ENCODE measurements around the gene ZFYVE26. TPM values are rescaled to one million over a fixed set of nuclear protein-coding genes. Genes with fewer than 3 reads are reported as not detected.

Gene ZFYVE26
- total and polyA plus RNA-seq, 2 of the 8 experiments (the other 6 are each of a cell fraction or from before 2014, with no cell fraction given) = 13.0 to 23.3 TPM

GRCh38 chr14:67820428-67820971 is 4.1 kb upstream of the ZFYVE26 start:
- H3K9ac ChIP-seq (replicated peaks in 1 of 4; ENCODE audit: extremely low read depth in 1 of 4, low read depth in 3 of 4, low read length in 3 of 4) = peak overlapping the region in 1 of 4 experiments; percentile 89; a peak in 2 of 7 replicates
- no peak overlapping the region for H3K18ac ChIP-seq (ENCODE audit: extremely low read depth, low read length)
- no peak overlapping the region for H2BK15ac ChIP-seq (ENCODE audit: low read length)
- H4K5ac ChIP-seq (ENCODE audit: insufficient read length, low read depth, low read length) = no peak overlapping the region
- FAIRE-seq (no peak), DNase-seq (ENCODE audit: low read depth in 1 of 2, low spot score in 2 of 2) (no peak)
- WGBS, 2 experiments (ENCODE audit: extremely low coverage in 1 of 2, insufficient coverage in 1 of 2, insufficient read length in 1 of 2, insufficient replicate concordance in 2 of 2, low coverage in 1 of 2, low lambda C conversion rate in 2 of 2, missing lambda C conversion rate in 1 of 2) = 79 to 100% methylated on average over 1 to 13 of the region's 13 CpGs
- no peaks in the 10 kb centered on the region for H3K27me3 ChIP-seq (replicated peaks in 1 of 4; ENCODE audit: control insufficient read depth in 3 of 4, extremely low read depth in 1 of 4, insufficient read depth in 3 of 4, low read length in 3 of 4)
- peak overlapping the region; percentile 25 for H3K4ac ChIP-seq (replicated peaks; ENCODE audit: insufficient read length, low read depth, low read length)
- no peak overlapping the region for H2BK5ac ChIP-seq (ENCODE audit: low read depth, low read length)
- H2AK5ac ChIP-seq (ENCODE audit: low read depth, low read length) = no peak overlapping the region
- H4K91ac ChIP-seq (replicated peaks; ENCODE audit: insufficient read length, low read length) = no peak overlapping the region
- peak overlapping the region; percentile 64 to 97 (median 89); a peak in 7 of 8 replicates for H3K4me3 ChIP-seq (ENCODE audit: extremely low read depth in 1 of 4, insufficient read depth in 2 of 4, low read depth in 3 of 4, low read length in 4 of 4)
- H3K79me2 ChIP-seq (ENCODE audit: control insufficient read depth in 1 of 2, insufficient read depth in 2 of 2, low read length in 2 of 2) = peaks cover 0 to 14% of the 10 kb centered on the region in 2 experiments; a peak in 3 of 4 replicates
- POLR2A ChIA-PET (ENCODE audit: partially characterized antibody) = no interaction called here
- H2BK20ac ChIP-seq (ENCODE audit: low read length) = no peak overlapping the region; the same call in 1 of the 2 replicates
- peak overlapping the region; percentile 96; the same call in 1 of the 2 replicates for H2AFZ ChIP-seq (ENCODE audit: low read length)
- H3K23ac ChIP-seq (ENCODE audit: insufficient read length) = no peak overlapping the region
- no peaks in the 10 kb centered on the region for H4K20me1 ChIP-seq (replicated peaks in 1 of 2; ENCODE audit: control insufficient read depth in 1 of 2, insufficient read depth in 2 of 2, low read length in 2 of 2)
- no peaks in the 10 kb centered on the region; a peak in 1 of 8 replicates for H3K36me3 ChIP-seq (ENCODE audit: control insufficient read depth in 2 of 4, insufficient read depth in 4 of 4, low read length in 3 of 4)
- peak overlapping the region; percentile 76 to 97 for H3K4me2 ChIP-seq (ENCODE audit: insufficient read depth in 1 of 2, low read depth in 2 of 2, low read length in 2 of 2)
- H2BK120ac ChIP-seq (replicated peaks; ENCODE audit: low read depth, low read length) = no peak overlapping the region
- CTCF ChIA-PET (ENCODE audit: partially characterized antibody) = interaction anchor here (1.8 kb wide), 1 partner anchor 18 kb away, joined by 10 read pairs; no protein-coding TSS in a partner anchor
- no peak overlapping the region for H3K27ac ChIP-seq (ENCODE audit: low read depth, low read length)
- no peak overlapping the region for H3K56ac ChIP-seq (replicated peaks; ENCODE audit: insufficient read length, low read depth, low read length)
- H4K8ac ChIP-seq (ENCODE audit: extremely low read depth, insufficient read depth, low read length) = no peak overlapping the region
- TF ChIP-seq MAX (IDR thresholded peaks at IDR 0.05) = no peak
- no peak for TF ChIP-seq KDM1A (IDR thresholded peaks at IDR 0.05; ENCODE audit: borderline replicate concordance, low read length)
- no peak for TF ChIP-seq GABPA (IDR thresholded peaks at IDR 0.05; ENCODE audit: borderline replicate concordance, insufficient read depth, low read length)
- no peak for TF ChIP-seq BRCA1 (IDR thresholded peaks at IDR 0.05; ENCODE audit: low read depth, low read length)
- peaks cover 0 to 9% (median 3%) of the 10 kb centered on the region in 4 experiments; a peak in 6 of 7 replicates for H3K4me1 ChIP-seq (replicated peaks in 1 of 4; ENCODE audit: control insufficient read depth in 3 of 4, insufficient read depth in 4 of 4, low read length in 3 of 4)
- H3K79me1 ChIP-seq (ENCODE audit: low read depth, low read length) = no peaks in the 10 kb centered on the region
- H3K23me2 ChIP-seq (ENCODE audit: low read depth, low read length) = peaks cover 7% of the 10 kb centered on the region; the same call in 1 of the 2 replicates
- no peak overlapping the region for H3K14ac ChIP-seq (ENCODE audit: insufficient read length)
- H2BK12ac ChIP-seq (ENCODE audit: low read depth, low read length) = peak overlapping the region; percentile 18; the same call in 1 of the 2 replicates
- H3K9me3 ChIP-seq (ENCODE audit: insufficient read depth in 2 of 2, low read depth in 1 of 2, low read length in 1 of 2) = no peaks in the 10 kb centered on the region

Measured in H1 (cell line).